HG02938 (cell line): Measurements from ENCODE around the gene SLAMF6.
"Not testable (repeated sequence)": the region's sequence is repeated elsewhere in the genome, so short reads cannot be mapped to it uniquely, and the experiment has no call there.

ENCODE experiments used
- ATAC-seq: cut with Tn5 transposase; IDR thresholded peaks from one replicate; pipeline ENCODE4 v1.9.1; 2021; ENCODE audit warnings: mild to moderate bottlenecking, moderate library complexity; ENCODE audit not compliant: unreplicated experiment

SLAMF6 gene

DNA sequence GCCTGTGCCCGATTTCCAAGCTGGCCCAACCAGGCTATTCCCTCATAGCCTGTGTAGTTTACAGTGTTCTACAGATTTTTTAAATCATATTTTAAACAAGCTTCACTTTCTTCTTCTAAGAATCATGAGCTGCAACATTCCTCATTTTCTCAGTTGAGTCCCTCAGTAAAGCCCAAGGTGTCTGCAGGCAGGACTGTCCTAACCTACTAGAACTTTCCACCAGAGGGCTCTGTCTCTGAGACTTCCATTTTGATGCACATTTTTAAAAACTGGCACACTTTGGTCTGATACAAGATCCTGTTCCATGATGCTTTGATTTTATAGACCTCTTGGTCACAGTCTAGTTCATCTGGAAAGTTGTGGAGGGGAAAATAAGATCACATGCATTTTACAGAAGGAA is 21.6 kb upstream of the SLAMF6 start:
- ATAC-seq = no peak

DNA sequence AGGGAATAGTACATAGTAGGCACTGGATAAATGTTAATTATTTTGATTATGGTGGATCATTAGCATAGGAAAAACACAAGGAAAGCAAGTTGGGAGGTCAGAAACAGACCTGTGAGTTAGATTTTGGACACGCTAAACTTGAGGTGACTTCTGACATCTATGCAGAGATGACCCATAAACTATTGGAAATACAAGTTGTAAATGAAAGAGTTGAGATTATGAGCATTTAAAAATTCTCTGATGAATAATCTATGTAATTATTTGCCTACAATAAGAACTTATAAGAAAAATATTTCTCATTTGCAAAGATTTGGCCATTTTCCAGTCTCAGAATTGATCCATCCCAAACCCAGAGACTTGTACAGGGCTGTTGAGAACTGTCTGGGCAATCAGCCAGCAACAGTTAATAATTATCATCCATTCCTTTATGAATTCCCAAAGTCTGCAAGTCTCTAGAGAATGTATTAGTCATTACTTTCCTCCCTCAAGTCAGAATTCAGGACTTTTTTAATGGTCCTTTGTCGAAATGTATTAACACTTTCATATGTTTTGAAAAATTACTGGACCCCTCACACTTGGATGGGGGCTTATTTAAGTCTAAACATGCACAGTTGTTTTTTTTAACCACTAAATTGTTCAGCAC is 19.4 kb upstream of the SLAMF6 start:
- no peak for ATAC-seq

- ATAC-seq = no peak
These were observed 18.7 kb upstream of the SLAMF6 start for GRCh38 chr1:160541622-160542302.

DNA sequence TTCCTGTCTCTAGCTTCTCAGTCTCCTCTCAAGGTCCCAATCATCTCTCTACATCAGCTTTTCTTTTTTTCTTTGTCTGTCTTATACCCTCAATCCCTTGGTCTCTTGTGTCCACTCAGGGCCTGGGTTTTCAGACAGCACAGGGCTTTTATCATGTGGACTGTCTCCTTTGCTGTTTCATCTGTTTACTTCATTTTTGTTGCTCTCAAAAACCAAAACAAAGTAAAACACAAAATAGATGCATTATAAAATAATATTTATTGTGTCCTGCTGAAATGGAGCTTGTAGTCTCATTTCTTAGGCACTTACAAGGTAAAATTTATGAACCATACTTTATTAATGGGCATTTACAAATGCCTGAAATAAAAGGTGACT is 17.8 kb upstream of the SLAMF6 start:
- ATAC-seq = no peak

DNA sequence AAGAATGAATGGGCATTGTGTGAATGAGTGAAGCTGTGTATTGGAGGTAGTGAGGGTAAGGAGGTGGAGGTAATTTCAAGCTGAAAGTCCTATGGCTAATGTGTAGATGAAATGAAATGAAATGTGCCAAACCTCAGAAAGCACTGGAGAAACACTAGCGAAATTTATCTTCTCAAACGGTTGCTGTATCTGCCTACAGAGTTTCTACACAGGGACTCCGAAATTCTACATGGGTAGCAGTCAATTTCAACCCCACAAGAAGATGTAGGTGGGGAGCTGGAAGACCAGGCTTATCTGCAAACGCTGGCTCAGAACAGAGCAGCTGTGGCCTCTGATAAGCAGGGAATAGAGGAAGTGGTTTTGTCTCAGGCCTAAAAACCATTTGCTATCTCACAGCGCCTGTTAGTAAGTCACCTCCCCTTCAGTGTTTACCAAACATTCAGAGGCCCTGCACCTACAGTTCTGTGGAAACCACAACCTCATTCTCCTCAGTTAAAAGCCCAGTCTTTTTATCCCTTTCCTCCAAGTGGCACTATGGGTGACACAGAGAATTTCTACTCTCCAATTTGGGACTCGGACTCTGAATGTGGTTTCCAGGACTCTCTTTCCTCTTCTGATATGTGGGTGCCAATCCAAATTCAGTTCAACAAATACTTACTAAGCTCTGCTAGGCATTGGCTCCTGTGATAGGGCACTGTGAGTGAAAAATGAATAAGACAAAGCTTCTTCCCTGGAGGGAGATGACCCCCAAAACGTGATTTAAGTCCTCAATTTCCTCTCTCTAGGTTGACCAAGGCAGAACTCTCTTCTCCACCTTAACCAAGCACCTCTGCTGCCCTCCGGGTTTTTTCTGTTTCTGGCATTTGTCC is 17.2 kb upstream of the SLAMF6 start:
- peak; percentile 88 for ATAC-seq

DNA sequence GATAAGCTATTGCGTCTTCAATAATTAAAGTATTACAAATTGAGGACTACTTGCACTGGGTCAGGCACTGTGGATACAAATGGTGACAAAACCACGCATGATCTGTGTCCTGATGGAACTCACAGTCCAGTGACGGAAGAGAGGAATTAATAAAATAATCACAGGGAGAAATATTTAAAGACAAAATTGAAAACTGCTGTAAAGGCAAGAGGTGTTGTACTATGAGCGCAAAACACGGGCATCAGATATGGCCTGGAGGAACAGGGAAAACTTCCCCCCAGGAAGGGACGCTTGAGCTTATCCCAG is 16.6 kb upstream of the SLAMF6 start:
- no peak for ATAC-seq

DNA sequence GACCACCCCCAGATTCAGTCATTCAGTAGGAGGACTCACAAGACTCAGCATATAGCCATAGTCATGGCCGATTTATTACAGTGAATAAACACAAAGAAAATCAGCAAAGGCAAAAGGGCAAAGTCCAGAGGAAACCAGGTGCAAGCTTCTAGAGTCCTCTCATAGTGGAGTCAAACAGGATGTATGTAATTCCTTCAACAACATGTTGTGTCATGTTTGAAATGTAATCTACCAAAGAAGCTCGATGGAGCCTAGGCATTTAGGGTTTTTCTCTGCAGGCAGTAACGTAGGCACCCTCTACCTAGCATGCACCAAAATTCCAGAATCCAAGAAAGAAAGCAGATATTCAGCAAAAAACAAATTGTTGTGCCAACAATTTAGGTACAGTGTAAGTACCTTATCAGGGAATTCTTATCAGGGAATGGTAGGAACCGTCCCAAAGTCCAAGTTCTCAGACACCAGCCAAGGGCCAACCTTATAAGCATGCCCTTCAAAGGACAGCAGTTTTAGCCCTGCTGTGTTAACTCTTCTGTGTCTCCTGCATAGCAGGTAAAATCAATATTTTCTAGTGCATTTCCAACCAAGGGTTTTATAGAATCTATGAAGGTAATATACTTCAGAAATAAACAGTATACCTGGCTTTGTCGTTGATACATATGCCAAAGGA is 16.1 kb upstream of the SLAMF6 start:
- no peak for ATAC-seq

DNA sequence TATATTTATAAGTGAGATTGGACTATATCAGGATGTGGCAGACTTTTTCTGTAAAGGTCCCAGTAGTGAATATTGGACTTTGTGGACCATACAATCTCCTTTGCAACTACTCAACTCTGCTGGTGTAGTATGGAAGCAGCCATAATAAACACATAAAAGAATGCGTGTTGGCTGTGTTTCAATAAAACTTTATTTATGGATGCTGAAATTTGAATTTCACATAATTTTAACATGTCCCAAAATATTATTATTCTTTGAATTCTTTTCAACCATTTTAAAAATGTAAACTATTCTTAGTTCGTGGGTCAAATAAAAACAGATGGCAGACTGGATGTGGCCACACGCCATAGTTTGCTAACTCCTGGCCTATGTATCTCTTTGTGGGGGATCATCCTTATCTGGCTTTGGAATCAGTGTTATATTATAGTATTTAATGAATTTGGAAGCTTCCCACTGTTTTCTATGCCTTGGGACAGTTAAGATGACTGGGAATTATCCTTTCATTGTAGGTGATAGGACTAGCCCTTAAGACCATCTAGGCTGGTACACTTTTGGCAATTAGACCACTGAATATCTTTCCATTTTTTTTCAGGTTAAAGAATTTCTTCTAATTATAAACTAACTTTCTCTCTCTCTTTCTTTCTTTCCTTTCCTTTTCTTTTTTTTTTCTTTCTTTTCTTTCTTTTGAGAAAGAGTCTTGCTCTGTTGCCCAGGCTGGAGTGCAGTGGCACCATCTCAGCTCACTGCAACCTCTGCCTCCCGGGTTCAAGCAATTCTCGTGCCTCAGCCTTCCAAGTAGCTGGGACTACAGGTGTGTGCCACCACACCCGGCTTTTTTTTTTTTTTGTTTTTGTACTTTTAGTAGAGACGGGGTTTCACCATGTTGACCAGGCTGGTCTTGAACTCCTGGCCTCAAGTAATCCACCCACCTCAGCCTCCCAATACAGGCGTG is 14.9 kb upstream of the SLAMF6 start:
- no peak for ATAC-seq

GRCh38 chr1:160534823-160535605 is 12.0 kb upstream of the SLAMF6 start:
- ATAC-seq = no peak

GRCh38 chr1:160532557-160532813 is 9.4 kb upstream of the SLAMF6 start:
- not testable (repeated sequence) for ATAC-seq

DNA sequence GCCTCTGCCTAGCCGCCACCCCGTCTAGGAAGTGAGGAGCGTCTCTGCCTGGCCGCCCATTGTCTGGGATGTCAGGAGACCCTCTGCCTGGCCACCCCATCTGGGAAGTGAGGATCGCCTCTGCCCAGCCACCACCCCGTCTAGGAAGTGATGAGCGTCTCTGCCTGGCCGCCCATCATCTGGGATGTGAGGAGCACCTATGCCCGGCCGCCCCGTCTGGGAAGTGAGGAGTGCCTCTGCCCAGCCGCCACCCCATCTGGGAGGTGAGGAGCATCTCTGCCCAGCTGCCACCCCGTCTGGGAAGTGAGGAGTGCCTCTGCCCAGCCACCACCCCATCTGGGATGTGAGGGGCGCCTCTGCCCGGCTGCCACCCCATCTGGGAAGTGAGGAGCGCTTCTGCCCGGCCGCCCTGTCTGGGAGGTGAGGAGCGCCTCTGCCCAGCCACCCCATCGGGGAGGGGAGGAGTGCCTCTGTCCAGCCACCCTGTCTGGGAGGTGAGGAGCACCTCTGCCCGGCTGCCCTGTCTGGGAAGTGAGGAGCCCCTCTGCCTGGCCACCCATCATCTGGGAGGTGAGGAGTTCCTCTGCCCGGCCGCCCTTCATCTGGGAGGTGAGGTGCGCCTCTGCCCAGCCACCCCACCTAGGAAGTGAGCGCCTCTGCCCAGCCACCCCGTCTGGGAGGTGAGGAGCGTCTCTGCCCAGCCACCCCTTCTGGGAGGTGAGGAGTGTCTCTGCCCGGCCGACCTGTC is 8.9 kb upstream of the SLAMF6 start:
- not testable (repeated sequence) for ATAC-seq

DNA sequence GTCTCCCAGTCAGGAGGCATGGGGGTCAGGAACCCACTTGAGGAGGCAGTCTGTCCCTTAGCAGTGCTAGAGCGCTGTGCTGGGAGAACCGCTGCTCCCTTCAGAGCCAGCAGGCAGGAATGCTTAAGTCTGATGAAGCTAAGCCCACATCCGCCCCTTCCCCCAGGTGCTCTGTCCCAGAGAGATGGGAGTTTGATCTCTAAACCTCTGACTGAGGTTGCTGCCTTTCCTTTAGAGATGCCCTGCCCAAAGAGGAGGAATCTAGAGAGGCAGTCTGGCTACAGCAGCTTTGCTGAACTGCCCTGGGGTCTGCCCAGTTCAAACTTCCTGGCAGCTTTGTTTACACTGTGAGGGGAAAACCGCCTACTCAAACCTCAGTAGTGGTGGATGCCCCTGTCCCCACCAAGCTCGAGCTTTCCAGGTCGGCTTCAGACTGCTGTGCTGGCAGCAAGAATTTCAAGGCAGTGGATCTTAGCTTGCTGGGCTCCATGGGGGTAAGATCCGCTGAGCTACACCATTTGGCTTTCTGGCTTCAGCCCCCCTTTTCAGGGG is 6.4 kb upstream of the SLAMF6 start:
- ATAC-seq = not testable (repeated sequence)

GRCh38 chr1:160523789-160524188 is 734 bp upstream of the SLAMF6 start:
- not testable (repeated sequence) for ATAC-seq

DNA sequence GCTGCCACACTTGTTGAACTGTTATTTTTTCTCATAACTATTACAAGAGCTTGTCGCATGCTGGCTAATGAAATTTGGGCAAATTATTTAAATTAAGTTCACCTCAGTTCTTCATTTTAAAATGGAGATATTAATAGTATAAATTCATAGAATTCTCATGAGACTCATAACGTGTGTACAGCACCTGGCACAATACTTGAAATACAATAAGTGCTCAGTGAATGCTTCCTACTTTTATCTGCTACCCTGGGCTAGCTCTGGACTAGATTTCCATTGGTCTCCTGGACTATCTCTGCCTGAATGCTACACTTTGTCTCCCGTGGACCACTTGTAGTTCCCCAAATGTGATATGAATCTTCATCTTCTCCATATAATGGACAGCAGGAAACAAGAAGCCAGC is 919 bp downstream of the SLAMF6 start:
- ATAC-seq = no peak

GRCh38 chr1:160521554-160521953 is 1.5 kb downstream of the SLAMF6 start:
- no peak for ATAC-seq

GRCh38 chr1:160520999-160521398 is 2.1 kb downstream of the SLAMF6 start:
- no peak for ATAC-seq

DNA sequence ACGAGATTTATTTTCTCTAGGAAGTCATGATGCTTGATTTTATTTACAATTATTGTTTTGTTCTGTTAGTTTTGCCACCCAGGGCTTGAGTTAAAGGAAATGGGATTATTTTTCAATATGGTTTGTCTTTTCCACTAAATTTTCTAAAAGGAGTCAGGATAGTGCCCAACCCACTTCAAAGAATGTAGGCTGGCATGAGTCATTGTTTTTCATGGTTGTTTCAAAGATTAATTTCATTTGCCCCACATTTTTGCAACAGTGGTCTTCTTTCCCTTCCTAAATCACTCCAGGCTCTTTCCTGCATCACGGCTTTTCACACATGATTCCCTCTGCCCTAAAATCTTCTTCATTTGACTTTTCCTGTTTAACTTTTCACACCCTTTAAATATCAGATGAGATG is 2.5 kb downstream of the SLAMF6 start:
- no peak for ATAC-seq

GRCh38 chr1:160519642-160520435 is 3.2 kb downstream of the SLAMF6 start:
- peak; percentile 36 for ATAC-seq
